OCI-LY3 (cell line): ENCODE data around the gene EPB41L4A.
A peak's percentile ranks its signal among the peaks of the same experiment; 100 is the strongest.

Experiments
- EZH2phosphoT487 ChIP-seq: fragments of 200-600 bp; shearing (Covaris generic); IDR thresholded peaks from 2 replicates; pipeline ENCODE4 v1.6.1; 2018; ENCODE audit warnings: antibody characterized with exemption, mixed run types, low read depth
- TF ChIP-seq, protein P1 (sequence below): fragments of 200-600, 300-600 bp; sonication (generic); IDR thresholded peaks from 2 replicates; pipeline ENCODE4 v1.5.1; 2014; ENCODE audit warnings: antibody characterized with exemption, low read length, low read depth

- TF ChIP-seq, protein P1, sequence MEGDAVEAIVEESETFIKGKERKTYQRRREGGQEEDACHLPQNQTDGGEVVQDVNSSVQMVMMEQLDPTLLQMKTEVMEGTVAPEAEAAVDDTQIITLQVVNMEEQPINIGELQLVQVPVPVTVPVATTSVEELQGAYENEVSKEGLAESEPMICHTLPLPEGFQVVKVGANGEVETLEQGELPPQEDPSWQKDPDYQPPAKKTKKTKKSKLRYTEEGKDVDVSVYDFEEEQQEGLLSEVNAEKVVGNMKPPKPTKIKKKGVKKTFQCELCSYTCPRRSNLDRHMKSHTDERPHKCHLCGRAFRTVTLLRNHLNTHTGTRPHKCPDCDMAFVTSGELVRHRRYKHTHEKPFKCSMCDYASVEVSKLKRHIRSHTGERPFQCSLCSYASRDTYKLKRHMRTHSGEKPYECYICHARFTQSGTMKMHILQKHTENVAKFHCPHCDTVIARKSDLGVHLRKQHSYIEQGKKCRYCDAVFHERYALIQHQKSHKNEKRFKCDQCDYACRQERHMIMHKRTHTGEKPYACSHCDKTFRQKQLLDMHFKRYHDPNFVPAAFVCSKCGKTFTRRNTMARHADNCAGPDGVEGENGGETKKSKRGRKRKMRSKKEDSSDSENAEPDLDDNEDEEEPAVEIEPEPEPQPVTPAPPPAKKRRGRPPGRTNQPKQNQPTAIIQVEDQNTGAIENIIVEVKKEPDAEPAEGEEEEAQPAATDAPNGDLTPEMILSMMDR, result peak; percentile 81
- TF ChIP-seq EZH2phosphoT487, result no peak
These were observed 258.3 kb downstream of the EPB41L4A start for GRCh38 chr5:112160652-112161391.
